Activated B cell treated with CpG ODN at 0.5 μM for 24 hours (primary cell): ENCODE measurements around the gene SNCAIP. TPM values are rescaled to one million over a fixed set of nuclear protein-coding genes. Genes with fewer than 3 reads are reported as not detected.

Experiments used
- ATAC-seq: fragments of 200-7000 bp; cut with Tn5 transposase; one replicate; pipeline ENCODE4 v1.10.0; 2021; ENCODE audit warnings: low read depth, mild to moderate bottlenecking, moderate library complexity
- CTCF ChIA-PET: fragments of 350-600 bp; sonication (Branson Sonifier 250); formaldehyde crosslinking; loops from one replicate; lab custom pipeline; 2021; ENCODE audit warnings: antibody characterized with exemption; lab: Charles Lee
- POLR2A ChIA-PET: fragments of 350-600 bp; sonication (Branson Sonifier 250); formaldehyde crosslinking; loops from one replicate; lab custom pipeline; 2021; ENCODE audit warnings: antibody characterized with exemption; lab: Charles Lee
- DNase-seq: peaks from one replicate; pipeline ENCODE4 v3.0.0; 2022
- H3K27ac Mint-ChIP-seq: one replicate; pipeline ENCODE4 v1.8.0; 2020; ENCODE audit warnings: mixed read lengths
- H3K27me3 Mint-ChIP-seq: one replicate; pipeline ENCODE4 v1.8.0; 2021; ENCODE audit warnings: mixed read lengths
- H3K36me3 Mint-ChIP-seq: one replicate; pipeline ENCODE4 v1.8.0; 2021; ENCODE audit warnings: low read depth, mixed read lengths
- H3K4me1 Mint-ChIP-seq: one replicate; pipeline ENCODE4 v1.8.0; 2021; ENCODE audit warnings: mixed read lengths
- H3K4me3 Mint-ChIP-seq: one replicate; pipeline ENCODE4 v1.8.0; 2020; ENCODE audit warnings: mild to moderate bottlenecking, mixed read lengths
- H3K9me3 Mint-ChIP-seq: one replicate; pipeline ENCODE4 v1.8.0; 2020; ENCODE audit warnings: mixed read lengths
- CTCF ChIP-seq: fragments of 200-600 bp; IDR thresholded peaks from one replicate; pipeline ENCODE4 v1.8.0; 2022; ENCODE audit warnings: antibody characterized with exemption, mild to moderate bottlenecking
- intact Hi-C: fragments of 100-400 bp; cut with micrococcal nuclease; formaldehyde crosslinking; loops from one replicate; pipeline ENCODE4 v1.15.1; 2024
- total RNA-seq: library from RNA; stranded (reverse); gene quantifications from 2 replicates; pipeline ENCODE4 v1.2.3, GENCODE V29; 2022

Gene SNCAIP
- total RNA-seq, 1 donor from 2014 or later: not detected

- H3K36me3 Mint-ChIP-seq: no peaks in the 10 kb centered on the region
- DNase-seq (no peak), ATAC-seq (no peak)
- H3K9me3 Mint-ChIP-seq: no peaks in the 10 kb centered on the region
- ChIA-PET CTCF (no interaction called here), POLR2A (no interaction called here)
- TF ChIP-seq CTCF: no peak
- H3K4me1 Mint-ChIP-seq: no peaks in the 10 kb centered on the region
- no peak overlapping the region for H3K4me3 Mint-ChIP-seq
- no peak overlapping the region for H3K27ac Mint-ChIP-seq
- peaks cover 8% of the 10 kb centered on the region for H3K27me3 Mint-ChIP-seq
- intact Hi-C loops: no loop called here
These were observed 80.8 kb downstream of the SNCAIP start for GRCh38 chr5:122392824-122393223.

DNA sequence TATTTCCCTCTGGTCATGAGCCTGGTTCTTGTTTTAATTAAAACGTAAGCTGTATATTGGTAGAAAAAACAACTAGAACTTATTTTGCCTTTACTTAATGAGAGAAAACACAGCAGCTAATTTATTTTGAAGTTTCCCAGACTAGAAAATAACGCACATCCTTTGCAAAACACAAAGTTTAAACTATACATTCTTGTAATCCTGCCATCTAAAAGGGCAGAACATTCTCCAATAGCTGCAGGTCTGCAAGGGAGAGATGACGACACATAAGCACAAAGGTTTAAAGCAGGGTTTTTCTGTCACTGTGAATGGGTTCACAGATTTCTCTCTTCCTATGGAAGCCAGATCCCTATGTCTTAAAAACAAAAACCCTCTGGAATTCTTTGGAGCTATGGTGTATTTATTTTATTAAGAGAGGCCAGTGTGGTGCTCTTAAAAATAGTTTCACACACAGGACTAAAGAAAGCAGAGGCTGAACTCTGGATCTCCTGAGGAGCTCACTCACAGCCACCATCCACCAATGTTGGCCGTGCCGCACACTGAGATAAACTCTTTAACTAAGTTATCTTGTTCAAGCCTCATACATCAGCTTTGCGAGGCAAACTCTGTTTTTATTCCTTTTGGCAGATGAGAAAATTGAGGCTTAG, 82.4 kb downstream of the SNCAIP start:
- intact Hi-C loops: no loop called here
- H3K36me3 Mint-ChIP-seq: no peaks in the 10 kb centered on the region
- CTCF ChIA-PET: no interaction called here
- POLR2A ChIA-PET: no interaction called here
- DNase-seq (no peak), ATAC-seq (no peak)
- no peak for TF ChIP-seq CTCF
- no peaks in the 10 kb centered on the region for H3K4me1 Mint-ChIP-seq
- peaks cover 9% of the 10 kb centered on the region for H3K27me3 Mint-ChIP-seq
- no peak overlapping the region for H3K27ac Mint-ChIP-seq
- no peak overlapping the region for H3K4me3 Mint-ChIP-seq
- H3K9me3 Mint-ChIP-seq: no peaks in the 10 kb centered on the region

DNA sequence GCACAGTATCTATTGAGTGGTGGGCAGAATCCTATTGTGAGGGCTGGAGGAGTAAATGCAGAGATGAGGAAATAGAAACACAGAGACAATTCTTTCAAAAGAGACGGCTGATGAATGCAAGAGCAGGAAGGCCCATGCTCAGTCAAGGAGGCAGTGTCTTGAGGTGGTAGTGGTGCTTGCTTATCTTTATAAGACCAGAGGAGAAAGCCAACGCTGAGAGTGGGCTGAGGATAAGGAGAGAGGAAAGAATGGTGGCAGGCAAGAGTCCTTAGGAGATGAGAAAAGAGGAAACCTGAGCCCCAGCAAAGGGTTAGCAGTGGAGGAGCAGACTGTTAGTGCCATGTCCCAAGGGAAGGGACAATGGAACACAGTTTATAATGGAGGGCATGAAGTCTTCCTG, 86.0 kb downstream of the SNCAIP start:
- DNase-seq: no peak
- no peak for TF ChIP-seq CTCF
- H3K4me3 Mint-ChIP-seq: no peak overlapping the region
- intact Hi-C loops: no loop called here
- H3K9me3 Mint-ChIP-seq: no peaks in the 10 kb centered on the region
- POLR2A ChIA-PET: no interaction called here
- H3K4me1 Mint-ChIP-seq: no peaks in the 10 kb centered on the region
- ATAC-seq: no peak
- CTCF ChIA-PET: no interaction called here
- H3K36me3 Mint-ChIP-seq: no peaks in the 10 kb centered on the region
- H3K27me3 Mint-ChIP-seq: peaks cover 9% of the 10 kb centered on the region
- no peak overlapping the region for H3K27ac Mint-ChIP-seq

GRCh38 chr5:122400341-122400740, 88.3 kb downstream of the SNCAIP start:
- Mint-ChIP-seq H3K27ac (no peak overlapping the region), H3K4me3 (no peak overlapping the region), H3K9me3 (no peaks in the 10 kb centered on the region), H3K4me1 (no peaks in the 10 kb centered on the region), H3K27me3 (peaks cover 12% of the 10 kb centered on the region), H3K36me3 (no peaks in the 10 kb centered on the region)
- DNase-seq (no peak), ATAC-seq (no peak)
- CTCF ChIA-PET: no interaction called here
- TF ChIP-seq CTCF: no peak
- POLR2A ChIA-PET: no interaction called here
- intact Hi-C loops: no loop called here

DNA sequence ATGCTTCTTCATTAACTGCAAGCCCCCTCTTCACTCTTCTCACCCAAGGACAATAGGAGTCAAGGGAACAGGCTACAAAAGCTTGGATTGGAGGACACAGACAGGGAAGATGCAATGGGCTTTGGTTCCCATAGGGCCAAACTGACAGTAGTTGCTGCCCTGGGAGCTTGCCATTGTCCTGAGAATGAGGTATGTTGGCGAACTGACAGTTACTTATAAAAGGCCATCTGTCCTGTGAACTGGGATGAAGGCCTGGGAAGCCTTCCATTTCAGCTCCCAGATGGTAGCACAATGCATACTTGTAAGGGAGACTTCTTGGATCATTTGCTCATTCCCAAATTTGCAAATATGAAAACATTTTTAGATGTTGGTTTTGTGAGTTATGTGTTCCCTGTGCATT, 88.9 kb downstream of the SNCAIP start:
- intact Hi-C loops: no loop called here
- POLR2A ChIA-PET: no interaction called here

More for the DNA sequence above, 88.9 kb downstream of the SNCAIP start:
- H3K4me1 Mint-ChIP-seq: no peaks in the 10 kb centered on the region
- TF ChIP-seq CTCF: no peak
- DNase-seq (no peak), ATAC-seq (no peak)
- H3K36me3 Mint-ChIP-seq: no peaks in the 10 kb centered on the region
- H3K27ac Mint-ChIP-seq: no peak overlapping the region
- H3K27me3 Mint-ChIP-seq: peaks cover 9% of the 10 kb centered on the region
- no peaks in the 10 kb centered on the region for H3K9me3 Mint-ChIP-seq
- CTCF ChIA-PET: no interaction called here
- no peak overlapping the region for H3K4me3 Mint-ChIP-seq
